Endothelial cell of umbilical vein (primary cell): ENCODE results near the gene POLR2F. TPM values are rescaled to one million over a fixed set of nuclear protein-coding genes. Genes with fewer than 3 reads are reported as not detected.

Experiments used
- BruUV-seq: library from RNA; stranded (reverse); fragments of 400-500 nt; replicated peaks from 2 replicates; lab custom pipeline; 2021; lab: Mats Ljungman, UMichigan
- CTCF ChIA-PET: fragments of 300-600, 350-600 bp; sonication (Branson Sonifier 250); formaldehyde crosslinking; loops from one replicate; lab custom pipeline; 2021; ENCODE audit warnings: antibody characterized with exemption, inconsistent platforms; lab: Charles Lee
- POLR2A ChIA-PET: fragments of 300-600, 350-600 bp; sonication (Branson Sonifier 250); formaldehyde crosslinking; loops from one replicate; lab custom pipeline; 2021; ENCODE audit warnings: antibody characterized with exemption, inconsistent platforms; lab: Charles Lee
- DNase-seq: peaks from one replicate; pipeline ENCODE4 v3.0.0-alpha.2; 2011; ENCODE audit warnings: low read depth, low spot score
- FAIRE-seq: peaks from 2 replicates; lab custom pipeline; 2011; peaks lifted over from hg19 to GRCh38; lab: Jason Lieb, UNC
- H2AFZ ChIP-seq: 2 replicates; pipeline ENCODE4 v1.6.0; 2012; ENCODE audit warnings: low read depth, low read length, control low read depth, inconsistent platforms
- H3K27ac ChIP-seq: 2 replicates; pipeline ENCODE4 v1.5.1; 2011; ENCODE audit warnings: low read depth, mild to moderate bottlenecking, control low read depth, low read length, moderate library complexity; ENCODE audit not compliant: insufficient read depth
- H3K27me3 ChIP-seq, 2 experiments: 2 replicates each; pipeline versions ENCODE4 v1.6.0 to v1.6.1; 2011; ENCODE audit warnings: low read length in 2 of 2, mixed read lengths in 1 of 2; ENCODE audit not compliant: control insufficient read depth in 2 of 2, insufficient read depth in 2 of 2
- H3K36me3 ChIP-seq, 2 experiments: 2 replicates in 1 of 2; 3 replicates in 1 of 2; pipeline ENCODE4 v1.5.1; 2011; ENCODE audit warnings: low read length in 2 of 2, mild to moderate bottlenecking in 1 of 2, moderate library complexity in 1 of 2; ENCODE audit not compliant: control insufficient read depth in 2 of 2, insufficient read depth in 2 of 2; ENCODE audit errors: extremely low read depth in 1 of 2
- H3K4me1 ChIP-seq: 3 replicates; pipeline ENCODE4 v1.5.1; 2011; ENCODE audit warnings: mild to moderate bottlenecking, low read length; ENCODE audit not compliant: control insufficient read depth, insufficient read depth; ENCODE audit errors: extremely low read depth
- H3K4me2 ChIP-seq: 2 replicates; pipeline ENCODE4 v1.6.1; 2011; ENCODE audit warnings: low read length, control low read depth, mixed read lengths; ENCODE audit not compliant: insufficient read depth
- H3K4me3 ChIP-seq, 3 experiments: fragments of 200-600 bp in 1 of 3; sonication (generic), shearing (Covaris generic) in 1 of 3; replicated peaks in 1 of 3; 2 replicates each; pipeline ENCODE4 v1.5.1; 2011 to 2016; ENCODE audit warnings: control low read depth in 3 of 3, low read length in 3 of 3, mild to moderate bottlenecking in 2 of 3, inconsistent platforms in 1 of 3, low read depth in 1 of 3, moderate library complexity in 1 of 3; ENCODE audit not compliant: insufficient read depth in 1 of 3
- H3K79me2 ChIP-seq: 2 replicates; pipeline ENCODE4 v1.6.0; 2012; ENCODE audit warnings: low read length, inconsistent platforms; ENCODE audit not compliant: control insufficient read depth, insufficient read depth
- H3K9ac ChIP-seq: replicated peaks from 2 replicates; pipeline ENCODE3; 2011; ENCODE audit warnings: low read length, control low read depth; ENCODE audit not compliant: insufficient read depth; ENCODE audit errors: extremely low read depth
- H3K9me1 ChIP-seq: replicated peaks from 3 replicates; pipeline ENCODE4 v1.6.0; 2011; ENCODE audit warnings: mild to moderate bottlenecking, low read length; ENCODE audit not compliant: control insufficient read depth, insufficient read depth; ENCODE audit errors: extremely low read depth
- H3K9me3 ChIP-seq: replicated peaks from 2 replicates; pipeline ENCODE4 v1.5.1; 2012; ENCODE audit warnings: low read length, inconsistent platforms; ENCODE audit not compliant: control insufficient read depth, insufficient read depth
- H4K20me1 ChIP-seq: replicated peaks from 2 replicates; pipeline ENCODE3; 2011; ENCODE audit warnings: mild to moderate bottlenecking, low read length; ENCODE audit not compliant: control insufficient read depth, insufficient read depth; ENCODE audit errors: extremely low read depth
- EZH2 ChIP-seq: IDR thresholded peaks from 2 replicates; pipeline ENCODE4 v1.6.1; 2012; ENCODE audit warnings: borderline replicate concordance, low read depth, mild to moderate bottlenecking, moderate library complexity, low read length, inconsistent platforms; ENCODE audit not compliant: severe bottlenecking
- FOS ChIP-seq: IDR thresholded peaks from 2 replicates; pipeline ENCODE4 v1.6.1; 2011; ENCODE audit warnings: mild to moderate bottlenecking, low read length, moderate library complexity, borderline replicate concordance; ENCODE audit not compliant: insufficient read depth
- GATA2 ChIP-seq: IDR thresholded peaks from 2 replicates; pipeline ENCODE4 v1.7.0; 2011; ENCODE audit warnings: low read depth, mild to moderate bottlenecking, moderate library complexity, mixed read lengths, low read length; ENCODE audit not compliant: insufficient read length, insufficient read depth
- JUN ChIP-seq: IDR thresholded peaks from 2 replicates; pipeline ENCODE4 v1.6.1; 2011; ENCODE audit warnings: borderline replicate concordance, low read depth; ENCODE audit not compliant: insufficient read length, insufficient read depth
- MYC ChIP-seq: IDR thresholded peaks from one replicate; pipeline ENCODE4 v1.6.1; 2011; ENCODE audit warnings: mild to moderate bottlenecking, low read depth, low read length
- POLR2A ChIP-seq: IDR thresholded peaks from 2 replicates; pipeline ENCODE4 v1.6.1; 2012; ENCODE audit warnings: low read depth, mild to moderate bottlenecking, control low read depth, low read length
- POLR2AphosphoS5 ChIP-seq: IDR thresholded peaks from 2 replicates; pipeline ENCODE4 v1.6.1; 2012; ENCODE audit warnings: low read depth, mild to moderate bottlenecking, control low read depth, low read length, moderate library complexity; ENCODE audit not compliant: insufficient read depth
- dilution Hi-C: fragments of 300-500 bp; cut with MboI; formaldehyde crosslinking; loops from one replicate; pipeline ENCODE4 v1.15.0; 2019; ENCODE audit warnings: low sequenced_read_pairs; ENCODE audit not compliant: extremely low pct_ligation_motif_present
- intact Hi-C: fragments of 100-400 bp; cut with micrococcal nuclease; formaldehyde crosslinking; loops from one replicate; pipeline ENCODE4 v1.10.0; 2022
- polyA plus RNA-seq, 4 experiments: library from polyadenylated mRNA; depleted of rRNA in 3 of 4; stranded (reverse) in 3 of 4; unstranded in 1 of 4; fragments of >200 nt; gene quantifications; 2 replicates each; pipeline versions ENCODE4 v1.2.1 to v1.2.3, GENCODE V29; 2011 to 2012; ENCODE audit warnings: missing spikeins in 1 of 4
- total RNA-seq: library from RNA; stranded (reverse); gene quantifications from 2 replicates; pipeline ENCODE4 v1.2.3, GENCODE V29; 2021
- TF ChIP-seq, protein P1 (sequence below): IDR thresholded peaks from 2 replicates; pipeline ENCODE4 v1.6.1; 2011; ENCODE audit not compliant: insufficient read depth, insufficient read length
- TF ChIP-seq, protein P2 (sequence below), 2 donors: IDR thresholded peaks; 1 replicate in 1 of 2; 2 replicates in 1 of 2; pipeline ENCODE4 v1.5.1; 2011; ENCODE audit warnings: low read length in 2 of 2, mild to moderate bottlenecking in 2 of 2, moderate library complexity in 2 of 2, control low read depth in 1 of 2, inconsistent platforms in 1 of 2, low read depth in 1 of 2; ENCODE audit not compliant: insufficient read depth in 1 of 2; ENCODE audit errors: extremely low read depth in 1 of 2

POLR2F gene
- total and polyA plus RNA-seq, 2 donors (not counting 3 experiments of a cell fraction or from before 2014, with no cell fraction given), result 106 to 112 TPM

DNA sequence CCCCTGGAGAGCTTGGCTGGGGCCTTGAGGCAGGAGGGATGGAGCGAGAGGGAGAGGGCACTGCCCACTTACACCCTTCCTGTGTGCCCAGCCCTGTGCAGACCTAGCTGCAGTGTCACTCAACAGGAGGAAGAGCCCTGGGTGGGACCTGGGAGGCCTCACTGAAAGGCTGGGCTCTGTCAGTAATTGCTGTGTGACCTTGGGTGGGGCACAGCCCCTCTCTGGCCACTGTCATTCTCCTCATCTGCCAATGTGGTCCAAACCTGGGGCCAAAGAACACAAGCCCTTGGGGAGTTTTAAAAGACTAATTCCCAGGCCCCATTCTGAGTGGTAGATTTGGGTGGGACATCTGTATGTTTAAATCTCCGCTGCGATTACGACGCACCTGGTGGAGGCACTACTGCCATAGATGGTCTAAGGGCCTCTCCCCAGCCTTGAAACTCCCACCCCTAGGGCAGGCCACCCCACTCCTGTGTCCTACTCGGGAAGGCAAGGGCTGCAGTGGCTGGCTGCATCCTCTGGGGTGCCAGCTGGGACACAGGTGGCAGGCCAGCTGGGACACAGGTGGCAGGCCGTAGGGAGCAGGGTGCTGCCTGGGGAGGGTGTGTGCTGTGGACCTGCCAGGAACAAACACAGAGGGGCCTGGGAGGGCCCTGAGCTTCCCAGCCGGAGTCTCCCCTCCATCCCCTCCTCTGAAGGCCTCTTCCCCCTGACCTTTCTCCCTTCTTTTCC, 43.2 kb downstream of the POLR2F start:
- Histone ChIP-seq H3K9me3 (no peaks in the 10 kb centered on the region), H3K27me3 (no peaks in the 10 kb centered on the region), H3K9me1 (no peaks in the 10 kb centered on the region), H3K36me3 (no peaks in the 10 kb centered on the region), H3K4me3 (no peak overlapping the region), H3K4me1 (peaks cover 3% of the 10 kb centered on the region), H3K9ac (no peak overlapping the region), H2AFZ (no peak overlapping the region), H3K79me2 (no peaks in the 10 kb centered on the region), H3K4me2 (no peak overlapping the region), H4K20me1 (no peaks in the 10 kb centered on the region), H3K27ac (no peak overlapping the region)
- DNase-seq (no peak), FAIRE-seq (no peak)
- POLR2A ChIA-PET, result no interaction called here
- intact Hi-C loops (no loop called here), dilution Hi-C loops (no loop called here)
- TF ChIP-seq GATA2 (no peak), EZH2 (no peak), POLR2A (no peak), POLR2AphosphoS5 (no peak), FOS (no peak), JUN (no peak), MYC (no peak)
- TF ChIP-seq, protein P1, sequence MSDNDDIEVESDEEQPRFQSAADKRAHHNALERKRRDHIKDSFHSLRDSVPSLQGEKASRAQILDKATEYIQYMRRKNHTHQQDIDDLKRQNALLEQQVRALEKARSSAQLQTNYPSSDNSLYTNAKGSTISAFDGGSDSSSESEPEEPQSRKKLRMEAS, result no peak
- TF ChIP-seq, protein P2, sequence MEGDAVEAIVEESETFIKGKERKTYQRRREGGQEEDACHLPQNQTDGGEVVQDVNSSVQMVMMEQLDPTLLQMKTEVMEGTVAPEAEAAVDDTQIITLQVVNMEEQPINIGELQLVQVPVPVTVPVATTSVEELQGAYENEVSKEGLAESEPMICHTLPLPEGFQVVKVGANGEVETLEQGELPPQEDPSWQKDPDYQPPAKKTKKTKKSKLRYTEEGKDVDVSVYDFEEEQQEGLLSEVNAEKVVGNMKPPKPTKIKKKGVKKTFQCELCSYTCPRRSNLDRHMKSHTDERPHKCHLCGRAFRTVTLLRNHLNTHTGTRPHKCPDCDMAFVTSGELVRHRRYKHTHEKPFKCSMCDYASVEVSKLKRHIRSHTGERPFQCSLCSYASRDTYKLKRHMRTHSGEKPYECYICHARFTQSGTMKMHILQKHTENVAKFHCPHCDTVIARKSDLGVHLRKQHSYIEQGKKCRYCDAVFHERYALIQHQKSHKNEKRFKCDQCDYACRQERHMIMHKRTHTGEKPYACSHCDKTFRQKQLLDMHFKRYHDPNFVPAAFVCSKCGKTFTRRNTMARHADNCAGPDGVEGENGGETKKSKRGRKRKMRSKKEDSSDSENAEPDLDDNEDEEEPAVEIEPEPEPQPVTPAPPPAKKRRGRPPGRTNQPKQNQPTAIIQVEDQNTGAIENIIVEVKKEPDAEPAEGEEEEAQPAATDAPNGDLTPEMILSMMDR (IDR thresholded peaks at IDR 0.05; ENCODE audit: extremely low read depth in 1 of 2, insufficient read depth in 1 of 2, low read depth in 1 of 2, low read length in 2 of 2), result no peak
- CTCF ChIA-PET, result interaction anchor here (1.5 kb wide), 1 partner anchor 55 kb away, joined by 3 read pairs; no protein-coding TSS in a partner anchor
- no TSS peak for BruUV-seq
